GM18502 (cell line): ENCODE data around the gene DAB2IP.

Source experiments
- ATAC-seq: cut with Tn5 transposase; IDR thresholded peaks from one replicate; pipeline ENCODE4 v1.9.1; 2021; ENCODE audit warnings: mild to moderate bottlenecking; ENCODE audit not compliant: unreplicated experiment, poor library complexity

Gene DAB2IP

GRCh38 chr9:121660367-121660766 lies 8.9 kb downstream of the DAB2IP start:
- ATAC-seq, result no peak

GRCh38 chr9:121660876-121661275 lies 9.4 kb downstream of the DAB2IP start:
- ATAC-seq, result no peak

- no peak for ATAC-seq
Measured at GRCh38 chr9:121661328-121661727, 9.9 kb downstream of the DAB2IP start.

GRCh38 chr9:121662359-121662758 lies 10.9 kb downstream of the DAB2IP start:
- ATAC-seq, result no peak

GRCh38 chr9:121662891-121663580 lies 11.6 kb downstream of the DAB2IP start:
- ATAC-seq, result no peak

GRCh38 chr9:121663591-121663990 lies 12.2 kb downstream of the DAB2IP start:
- ATAC-seq, result no peak

- ATAC-seq, result no peak
Measured at GRCh38 chr9:121666294-121666693, 14.9 kb downstream of the DAB2IP start.

- ATAC-seq, result no peak
Measured at GRCh38 chr9:121667214-121667613, 15.8 kb downstream of the DAB2IP start.

- no peak for ATAC-seq
Measured at GRCh38 chr9:121667890-121668289, 16.5 kb downstream of the DAB2IP start.

- ATAC-seq, result no peak
Measured at GRCh38 chr9:121670431-121670830, 19.0 kb downstream of the DAB2IP start.

- no peak for ATAC-seq
Measured at GRCh38 chr9:121671612-121672155, 20.2 kb downstream of the DAB2IP start.

GRCh38 chr9:121672213-121672612 lies 20.8 kb downstream of the DAB2IP start:
- no peak for ATAC-seq

GRCh38 chr9:121672986-121673385 lies 21.6 kb downstream of the DAB2IP start:
- no peak for ATAC-seq

GRCh38 chr9:121673576-121673975 lies 22.1 kb downstream of the DAB2IP start:
- ATAC-seq, result no peak

- no peak for ATAC-seq
Measured at GRCh38 chr9:121674017-121674416, 22.6 kb downstream of the DAB2IP start.

- ATAC-seq, result no peak
Measured at GRCh38 chr9:121674952-121675351, 23.5 kb downstream of the DAB2IP start.

- no peak for ATAC-seq
Measured at GRCh38 chr9:121675381-121675780, 23.9 kb downstream of the DAB2IP start.

GRCh38 chr9:121675969-121676822 lies 24.8 kb downstream of the DAB2IP start:
- no peak for ATAC-seq

- no peak for ATAC-seq
Measured at GRCh38 chr9:121676926-121677325, 25.5 kb downstream of the DAB2IP start.

- ATAC-seq, result no peak
Measured at GRCh38 chr9:121678501-121679022, 27.1 kb downstream of the DAB2IP start.
